Hepatocyte (in vitro differentiated cells): ENCODE measurements around the gene VSNL1. TPM values are rescaled to one million over a fixed set of nuclear protein-coding genes. Genes with fewer than 3 reads are reported as not detected.

Experiments
- DNase-seq: peaks from one replicate; pipeline ENCODE4 v3.0.0-alpha.2; 2016; ENCODE audit warnings: low spot score
- H2AFZ ChIP-seq: fragments of 200-600 bp; sonication (generic); 2 replicates; pipeline ENCODE4 v1.6.0; 2016; ENCODE audit warnings: antibody characterized with exemption, mild to moderate bottlenecking
- H3K27ac ChIP-seq: fragments of 200-600 bp; sonication (generic); 2 replicates; pipeline ENCODE4 v1.5.1; 2016; ENCODE audit warnings: mild to moderate bottlenecking
- H3K27me3 ChIP-seq: fragments of 200-600 bp; sonication (generic); 2 replicates; pipeline ENCODE4 v1.6.1; 2016
- H3K36me3 ChIP-seq: fragments of 200-600 bp; sonication (generic); replicated peaks from 2 replicates; pipeline ENCODE4 v1.5.1; 2016; ENCODE audit warnings: low read depth; ENCODE audit not compliant: insufficient read depth
- H3K4me1 ChIP-seq: fragments of 200-600 bp; sonication (generic); 2 replicates; pipeline ENCODE4 v1.5.1; 2016; ENCODE audit warnings: mild to moderate bottlenecking, moderate library complexity; ENCODE audit not compliant: insufficient read depth
- H3K4me2 ChIP-seq: fragments of 200-600 bp; sonication (generic); 2 replicates; pipeline ENCODE4 v1.6.0; 2016
- H3K4me3 ChIP-seq: fragments of 200-600 bp; sonication (generic); 2 replicates; pipeline ENCODE4 v1.5.1; 2016; ENCODE audit warnings: mild to moderate bottlenecking
- H3K79me2 ChIP-seq: fragments of 200-600 bp; sonication (generic); 2 replicates; pipeline ENCODE4 v1.6.0; 2017; ENCODE audit warnings: mild to moderate bottlenecking
- H3K9me2 ChIP-seq: fragments of 200-600 bp; sonication (generic); replicated peaks from 2 replicates; pipeline ENCODE4 v1.6.0; 2017; ENCODE audit warnings: mild to moderate bottlenecking; ENCODE audit not compliant: insufficient read depth
- H3K9me3 ChIP-seq: fragments of 200-600 bp; sonication (generic); 2 replicates; pipeline ENCODE4 v1.5.1; 2016; ENCODE audit warnings: low read depth, mild to moderate bottlenecking
- H4K20me1 ChIP-seq: fragments of 200-600 bp; sonication (generic); 2 replicates; pipeline ENCODE4 v1.6.0; 2016; ENCODE audit warnings: mild to moderate bottlenecking; ENCODE audit not compliant: insufficient read depth, poor library complexity, severe bottlenecking
- EZH2 ChIP-seq: fragments of 200-600 bp; sonication (generic); IDR thresholded peaks from 2 replicates; pipeline ENCODE4 v1.6.1; 2016; ENCODE audit warnings: antibody characterized with exemption, mild to moderate bottlenecking, borderline replicate concordance
- EZH2phosphoT487 ChIP-seq: fragments of 200-600 bp; sonication (generic); IDR thresholded peaks from one replicate; pipeline ENCODE4 v1.6.1; 2018; ENCODE audit warnings: antibody characterized with exemption, mild to moderate bottlenecking, low read depth, moderate library complexity; ENCODE audit not compliant: unreplicated experiment, severe bottlenecking
- WGBS: methylation state at CpG from one replicate; pipeline ENCODE4 v1.1.6; 2016; ENCODE audit warnings: low lambda C conversion rate; ENCODE audit errors: missing lambda C conversion rate; 5-methylcytosine and 5-hydroxymethylcytosine counted together
- polyA plus RNA-seq: library from polyadenylated mRNA; unstranded; fragments of >200 nt; fragmentation: Nextera tagmentation; extraction: Ambion mirVana; gene quantifications from 2 replicates; pipeline ENCODE4 v1.2.1, GENCODE V29; 2016
- total RNA-seq: library from RNA; depleted of rRNA; stranded (reverse); fragments of >200 nt; gene quantifications from 2 replicates; pipeline ENCODE4 v1.2.3, GENCODE V29; 2014
- TF ChIP-seq, protein P1 (sequence below): fragments of 200-600 bp; sonication (generic); IDR thresholded peaks from 2 replicates; pipeline ENCODE4 v1.5.1; 2016; ENCODE audit warnings: antibody characterized with exemption, mild to moderate bottlenecking; ENCODE audit not compliant: poor library complexity

Gene VSNL1
- total and polyA plus RNA-seq, 2 experiments from 2014 or later = 9.4 to 16.0 TPM

DNA sequence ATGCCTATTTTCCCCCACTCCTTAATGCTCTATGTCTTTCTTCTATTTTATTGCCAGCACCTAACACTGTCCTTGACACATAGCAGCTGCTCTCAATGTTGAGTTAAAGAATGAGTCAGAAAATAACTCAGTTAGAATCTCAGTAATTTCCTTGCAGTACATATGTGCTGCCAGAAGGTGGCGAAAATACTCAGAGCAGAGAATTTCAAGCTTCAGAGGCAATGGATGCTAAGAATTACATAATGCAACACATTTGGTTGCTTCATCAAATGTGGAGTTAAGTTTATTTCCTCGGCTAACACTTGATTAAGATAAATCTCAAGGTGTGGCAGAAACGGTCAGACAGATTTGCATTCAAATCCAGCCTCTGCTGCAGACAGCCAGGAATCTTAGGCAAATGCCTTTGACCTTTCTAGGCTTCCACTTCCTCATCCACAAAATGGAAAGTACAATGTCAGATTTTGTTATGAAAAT is 105.6 kb downstream of the VSNL1 start:
- no peaks in the 10 kb centered on the region for H3K9me3 ChIP-seq
- WGBS = 9% methylated on average over 3 of the region's 3 CpGs

DNA sequence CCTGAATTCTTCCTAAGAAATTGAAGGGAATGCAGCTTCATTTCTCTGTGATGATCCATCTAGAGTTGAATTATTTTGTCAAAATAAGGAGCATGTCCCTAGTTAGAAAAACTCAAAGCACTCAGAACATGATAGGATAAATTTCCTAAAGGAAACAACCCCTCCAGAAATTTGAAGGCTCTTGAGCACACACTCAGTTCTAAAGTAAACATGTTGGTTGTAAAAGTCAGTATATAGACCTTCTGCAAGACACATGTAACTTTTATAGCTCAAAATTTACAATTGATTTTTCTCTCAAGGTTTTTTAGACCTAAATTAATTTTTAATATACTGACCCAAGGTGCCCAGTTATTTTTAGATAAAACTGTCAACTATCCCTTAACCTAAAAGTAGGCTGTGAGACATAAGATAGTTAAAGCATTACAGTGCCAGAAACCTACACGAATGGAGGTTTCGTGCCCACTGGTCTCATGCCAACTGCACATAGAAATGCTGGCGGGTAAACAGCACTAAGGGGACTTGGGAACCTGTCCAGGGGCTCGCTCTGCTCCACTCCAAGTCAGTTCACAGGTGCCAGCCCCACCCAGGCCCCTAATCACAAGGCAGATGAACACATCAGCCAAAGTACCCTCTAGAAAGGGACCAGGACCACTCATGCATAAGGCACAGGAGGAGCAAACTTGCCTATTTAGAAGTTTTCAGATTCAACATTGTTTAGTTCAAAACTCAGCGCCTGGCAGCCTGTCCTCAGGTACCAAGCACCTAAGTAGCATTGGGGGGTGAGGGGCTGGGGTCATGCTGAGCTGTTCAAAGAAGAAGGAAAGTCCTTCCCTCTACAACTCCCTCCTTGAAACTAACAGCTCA is 106.6 kb downstream of the VSNL1 start:
- H3K36me3 ChIP-seq = no peaks in the 10 kb centered on the region
- H3K4me2 ChIP-seq = no peak overlapping the region
- no peaks in the 10 kb centered on the region for H3K27me3 ChIP-seq
- WGBS = 63% methylated on average over 5 of the region's 5 CpGs
- peaks cover 18% of the 10 kb centered on the region for H3K4me1 ChIP-seq
- H3K9me2 ChIP-seq = no peaks in the 10 kb centered on the region
- no peaks in the 10 kb centered on the region for H3K79me2 ChIP-seq
- no peak overlapping the region for H3K27ac ChIP-seq
- no peak overlapping the region for H3K4me3 ChIP-seq
- H4K20me1 ChIP-seq = no peaks in the 10 kb centered on the region
- DNase-seq = no peak
- no peaks in the 10 kb centered on the region for H3K9me3 ChIP-seq
- TF ChIP-seq, protein P1, sequence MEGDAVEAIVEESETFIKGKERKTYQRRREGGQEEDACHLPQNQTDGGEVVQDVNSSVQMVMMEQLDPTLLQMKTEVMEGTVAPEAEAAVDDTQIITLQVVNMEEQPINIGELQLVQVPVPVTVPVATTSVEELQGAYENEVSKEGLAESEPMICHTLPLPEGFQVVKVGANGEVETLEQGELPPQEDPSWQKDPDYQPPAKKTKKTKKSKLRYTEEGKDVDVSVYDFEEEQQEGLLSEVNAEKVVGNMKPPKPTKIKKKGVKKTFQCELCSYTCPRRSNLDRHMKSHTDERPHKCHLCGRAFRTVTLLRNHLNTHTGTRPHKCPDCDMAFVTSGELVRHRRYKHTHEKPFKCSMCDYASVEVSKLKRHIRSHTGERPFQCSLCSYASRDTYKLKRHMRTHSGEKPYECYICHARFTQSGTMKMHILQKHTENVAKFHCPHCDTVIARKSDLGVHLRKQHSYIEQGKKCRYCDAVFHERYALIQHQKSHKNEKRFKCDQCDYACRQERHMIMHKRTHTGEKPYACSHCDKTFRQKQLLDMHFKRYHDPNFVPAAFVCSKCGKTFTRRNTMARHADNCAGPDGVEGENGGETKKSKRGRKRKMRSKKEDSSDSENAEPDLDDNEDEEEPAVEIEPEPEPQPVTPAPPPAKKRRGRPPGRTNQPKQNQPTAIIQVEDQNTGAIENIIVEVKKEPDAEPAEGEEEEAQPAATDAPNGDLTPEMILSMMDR = no peak
- TF ChIP-seq EZH2phosphoT487 (no peak), EZH2 (no peak)
- H2AFZ ChIP-seq = no peak overlapping the region

More for the DNA sequence above, 105.6 kb downstream of the VSNL1 start:
- Histone ChIP-seq H3K4me3 (no peak overlapping the region), H3K4me2 (no peak overlapping the region), H4K20me1 (no peaks in the 10 kb centered on the region), H2AFZ (no peak overlapping the region), H3K27me3 (no peaks in the 10 kb centered on the region), H3K36me3 (no peaks in the 10 kb centered on the region), H3K27ac (no peak overlapping the region), H3K9me2 (no peaks in the 10 kb centered on the region), H3K4me1 (peaks cover 18% of the 10 kb centered on the region), H3K79me2 (no peaks in the 10 kb centered on the region)
- DNase-seq = peak; percentile 82
- TF ChIP-seq EZH2 = no peak
- TF ChIP-seq, protein P1 = peak; percentile 86

DNA sequence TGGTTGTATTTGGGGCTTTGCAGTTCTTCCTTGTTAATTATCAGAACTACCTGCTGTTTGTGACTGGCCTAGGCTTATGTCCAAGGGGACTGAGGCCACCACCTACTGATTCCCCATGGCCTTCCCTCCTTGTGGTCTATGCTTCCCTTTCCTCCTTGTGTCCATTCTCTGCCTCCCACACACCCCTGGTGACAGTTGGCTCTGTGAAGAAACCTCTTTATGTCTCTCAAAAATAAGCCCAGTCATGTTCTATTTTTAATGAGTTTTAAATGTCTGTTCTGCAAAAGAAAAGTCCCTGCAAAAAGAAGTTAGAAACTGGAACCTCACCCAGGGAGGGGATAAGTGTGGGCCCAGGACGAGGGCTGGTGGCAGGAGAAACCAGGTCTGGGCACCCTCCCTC is 108.1 kb downstream of the VSNL1 start:
- H3K79me2 ChIP-seq = no peaks in the 10 kb centered on the region
- H3K27me3 ChIP-seq = no peaks in the 10 kb centered on the region
- no peak for TF ChIP-seq EZH2phosphoT487
- no peak for TF ChIP-seq EZH2
- TF ChIP-seq, protein P1 = no peak
- H3K9me2 ChIP-seq = no peaks in the 10 kb centered on the region
- no peak overlapping the region for H3K27ac ChIP-seq
- no peak overlapping the region for H3K4me3 ChIP-seq
- WGBS = 86% methylated on average over 1 of the region's 1 CpG
- H3K9me3 ChIP-seq = no peaks in the 10 kb centered on the region
- H3K36me3 ChIP-seq = no peaks in the 10 kb centered on the region
- no peak overlapping the region for H3K4me2 ChIP-seq
- no peak for DNase-seq
- no peaks in the 10 kb centered on the region for H4K20me1 ChIP-seq
- H3K4me1 ChIP-seq = peaks cover 18% of the 10 kb centered on the region
- no peak overlapping the region for H2AFZ ChIP-seq
